ENCODE data around the gene UGP2.

UGP2 gene

DNA sequence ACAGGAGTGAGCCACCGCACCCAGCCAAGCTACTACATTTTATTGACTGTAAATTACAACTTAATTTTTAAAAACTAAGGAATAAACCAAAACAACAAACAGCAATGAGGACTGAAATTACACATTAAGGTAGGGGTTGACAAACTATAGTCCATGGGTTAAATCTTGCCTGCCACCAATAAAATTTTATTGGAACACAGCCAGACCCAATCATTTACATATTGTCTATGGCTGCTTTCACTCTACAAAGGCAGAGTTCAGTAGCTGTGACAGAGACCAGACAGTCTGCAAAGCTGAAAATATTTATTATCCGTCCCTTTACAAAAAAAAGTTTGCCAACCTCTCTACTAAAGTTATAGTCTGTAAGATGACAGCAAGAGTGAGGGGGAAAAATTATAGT is 24.3 kb upstream of the UGP2 start:
- TF ChIP-seq CEBPB (IDR thresholded peaks at IDR 0.05), result no peak
- TF ChIP-seq NFIC (IDR thresholded peaks at IDR 0.05), result 0 out of 2 replicates have a peak, but pooled peaks have one; percentile 20

DNA sequence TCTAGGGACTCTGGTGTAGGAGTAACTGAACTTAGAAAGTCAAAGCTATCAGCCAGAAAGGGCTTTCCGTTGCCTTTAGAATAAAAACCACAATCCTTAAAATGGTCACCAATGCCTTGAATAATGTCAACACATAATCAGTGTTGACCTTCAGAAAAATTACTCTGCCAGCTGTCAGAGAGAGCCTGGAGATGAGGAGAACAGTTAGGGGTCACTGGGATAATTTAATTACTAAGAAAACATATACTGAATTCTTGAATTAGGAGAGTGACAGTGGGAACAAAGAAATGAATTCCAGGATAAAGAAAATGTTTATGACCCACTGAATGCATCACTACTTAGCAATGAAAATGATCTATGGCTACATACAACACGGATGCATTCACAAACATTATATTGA is 23.4 kb upstream of the UGP2 start:
- TF ChIP-seq TAF1 (IDR thresholded peaks at IDR 0.05; ENCODE audit: low read depth) (no peak), NFIC (IDR thresholded peaks at IDR 0.05) (no peak), CREB1 (IDR thresholded peaks at IDR 0.05; ENCODE audit: low read depth) (no peak), CEBPB (IDR thresholded peaks at IDR 0.05) (no peak), ZBTB7A (IDR thresholded peaks at IDR 0.05; ENCODE audit: low read depth) (no peak), RAD21 (IDR thresholded peaks at IDR 0.05; ENCODE audit: low read depth) (no peak), EGR1 (IDR thresholded peaks at IDR 0.05) (no peak), FOXM1 (IDR thresholded peaks at IDR 0.05; ENCODE audit: borderline replicate concordance, low read depth) (no peak)
- TF ChIP-seq, protein P1, sequence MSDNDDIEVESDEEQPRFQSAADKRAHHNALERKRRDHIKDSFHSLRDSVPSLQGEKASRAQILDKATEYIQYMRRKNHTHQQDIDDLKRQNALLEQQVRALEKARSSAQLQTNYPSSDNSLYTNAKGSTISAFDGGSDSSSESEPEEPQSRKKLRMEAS (IDR thresholded peaks at IDR 0.05), result no peak
- TF ChIP-seq, protein P2, sequence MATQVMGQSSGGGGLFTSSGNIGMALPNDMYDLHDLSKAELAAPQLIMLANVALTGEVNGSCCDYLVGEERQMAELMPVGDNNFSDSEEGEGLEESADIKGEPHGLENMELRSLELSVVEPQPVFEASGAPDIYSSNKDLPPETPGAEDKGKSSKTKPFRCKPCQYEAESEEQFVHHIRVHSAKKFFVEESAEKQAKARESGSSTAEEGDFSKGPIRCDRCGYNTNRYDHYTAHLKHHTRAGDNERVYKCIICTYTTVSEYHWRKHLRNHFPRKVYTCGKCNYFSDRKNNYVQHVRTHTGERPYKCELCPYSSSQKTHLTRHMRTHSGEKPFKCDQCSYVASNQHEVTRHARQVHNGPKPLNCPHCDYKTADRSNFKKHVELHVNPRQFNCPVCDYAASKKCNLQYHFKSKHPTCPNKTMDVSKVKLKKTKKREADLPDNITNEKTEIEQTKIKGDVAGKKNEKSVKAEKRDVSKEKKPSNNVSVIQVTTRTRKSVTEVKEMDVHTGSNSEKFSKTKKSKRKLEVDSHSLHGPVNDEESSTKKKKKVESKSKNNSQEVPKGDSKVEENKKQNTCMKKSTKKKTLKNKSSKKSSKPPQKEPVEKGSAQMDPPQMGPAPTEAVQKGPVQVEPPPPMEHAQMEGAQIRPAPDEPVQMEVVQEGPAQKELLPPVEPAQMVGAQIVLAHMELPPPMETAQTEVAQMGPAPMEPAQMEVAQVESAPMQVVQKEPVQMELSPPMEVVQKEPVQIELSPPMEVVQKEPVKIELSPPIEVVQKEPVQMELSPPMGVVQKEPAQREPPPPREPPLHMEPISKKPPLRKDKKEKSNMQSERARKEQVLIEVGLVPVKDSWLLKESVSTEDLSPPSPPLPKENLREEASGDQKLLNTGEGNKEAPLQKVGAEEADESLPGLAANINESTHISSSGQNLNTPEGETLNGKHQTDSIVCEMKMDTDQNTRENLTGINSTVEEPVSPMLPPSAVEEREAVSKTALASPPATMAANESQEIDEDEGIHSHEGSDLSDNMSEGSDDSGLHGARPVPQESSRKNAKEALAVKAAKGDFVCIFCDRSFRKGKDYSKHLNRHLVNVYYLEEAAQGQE (IDR thresholded peaks at IDR 0.05; ENCODE audit: low read depth), result no peak
- TF ChIP-seq, protein P3, sequence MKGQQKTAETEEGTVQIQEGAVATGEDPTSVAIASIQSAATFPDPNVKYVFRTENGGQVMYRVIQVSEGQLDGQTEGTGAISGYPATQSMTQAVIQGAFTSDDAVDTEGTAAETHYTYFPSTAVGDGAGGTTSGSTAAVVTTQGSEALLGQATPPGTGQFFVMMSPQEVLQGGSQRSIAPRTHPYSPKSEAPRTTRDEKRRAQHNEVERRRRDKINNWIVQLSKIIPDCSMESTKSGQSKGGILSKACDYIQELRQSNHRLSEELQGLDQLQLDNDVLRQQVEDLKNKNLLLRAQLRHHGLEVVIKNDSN (IDR thresholded peaks at IDR 0.05), result no peak

DNA sequence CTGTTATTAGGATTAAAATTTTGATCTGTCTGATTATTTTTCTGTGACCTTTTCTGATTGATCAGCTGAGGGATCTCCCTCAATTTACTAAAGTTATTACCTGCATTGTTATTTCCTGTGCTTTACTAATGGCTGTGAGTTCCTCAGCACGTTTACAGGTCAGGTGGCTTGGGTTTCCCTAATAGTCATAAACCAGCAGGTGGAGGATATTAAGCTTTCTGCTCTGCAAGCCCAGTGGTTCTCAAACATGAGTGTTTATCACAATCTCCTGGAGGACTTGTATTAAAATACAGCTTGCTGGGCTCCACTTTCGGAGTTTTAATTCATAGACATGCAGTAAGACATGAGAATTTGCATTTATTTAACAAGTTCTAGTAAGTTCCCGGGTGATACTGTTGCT is 22.4 kb upstream of the UGP2 start:
- TF ChIP-seq NFIC (IDR thresholded peaks at IDR 0.05) (no peak), TAF1 (IDR thresholded peaks at IDR 0.05; ENCODE audit: low read depth) (no peak), TEAD4 (IDR thresholded peaks at IDR 0.05) (no peak), EP300 (IDR thresholded peaks at IDR 0.05; ENCODE audit: borderline replicate concordance) (no peak), CEBPB (IDR thresholded peaks at IDR 0.05) (no peak), FOXM1 (IDR thresholded peaks at IDR 0.05; ENCODE audit: borderline replicate concordance, low read depth) (no peak)
- TF ChIP-seq, protein P3 (IDR thresholded peaks at IDR 0.05), result no peak

DNA sequence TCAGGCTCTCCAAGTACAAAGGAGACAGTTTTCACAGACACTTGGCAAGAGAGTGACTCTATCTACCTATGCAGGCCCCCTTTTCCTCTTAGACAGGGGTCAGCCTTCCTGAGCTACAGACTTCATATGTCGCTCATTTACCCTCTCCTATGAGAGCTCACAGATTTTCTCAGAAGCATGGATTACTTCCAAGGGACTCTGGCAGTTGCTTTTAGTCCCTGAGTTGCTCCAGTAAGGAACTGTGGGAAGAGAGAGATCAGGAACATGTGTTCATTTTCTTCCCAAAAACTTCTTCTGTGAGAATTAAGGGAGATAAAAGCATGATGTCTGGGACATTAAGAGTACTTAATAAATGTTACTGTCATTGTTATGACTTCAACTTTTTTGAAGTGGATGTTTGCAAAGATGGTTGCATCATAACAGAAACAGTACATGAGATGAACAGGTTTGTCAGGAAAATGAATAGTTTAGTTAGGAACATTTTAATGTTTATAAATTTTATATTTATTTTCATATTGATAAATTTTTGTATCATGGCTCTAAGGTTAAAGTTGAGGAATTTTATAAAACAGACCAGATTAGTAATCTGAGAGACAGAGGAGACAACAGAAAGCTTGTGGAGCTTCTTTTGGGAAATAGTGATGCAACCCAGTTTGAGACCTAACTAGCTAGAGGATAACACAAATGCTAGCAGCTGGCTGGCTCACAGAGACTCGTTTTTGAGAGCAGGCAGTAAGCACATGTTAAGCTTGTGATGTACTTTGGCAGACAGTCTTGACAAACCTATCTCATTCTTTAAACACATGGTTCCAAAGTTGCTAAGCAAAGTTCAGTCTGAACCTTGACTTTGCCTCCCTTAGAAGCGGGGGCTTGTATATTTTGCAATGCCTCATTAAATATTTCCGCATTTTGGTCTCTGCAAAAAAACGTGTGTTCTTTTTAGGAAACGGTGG is 21.7 kb upstream of the UGP2 start:
- TF ChIP-seq ZBTB7A (IDR thresholded peaks at IDR 0.05; ENCODE audit: low read depth) (no peak), CEBPB (IDR thresholded peaks at IDR 0.05) (no peak), EP300 (IDR thresholded peaks at IDR 0.05; ENCODE audit: borderline replicate concordance) (no peak), FOXM1 (IDR thresholded peaks at IDR 0.05; ENCODE audit: borderline replicate concordance, low read depth) (no peak), TCF12 (IDR thresholded peaks at IDR 0.05; ENCODE audit: low read depth) (no peak), YY1 (IDR thresholded peaks at IDR 0.05; ENCODE audit: low read depth) (no peak), NFIC (IDR thresholded peaks at IDR 0.05) (no peak), EGR1 (IDR thresholded peaks at IDR 0.05) (no peak), TEAD4 (IDR thresholded peaks at IDR 0.05) (no peak), CREB1 (IDR thresholded peaks at IDR 0.05; ENCODE audit: low read depth) (no peak), RAD21 (IDR thresholded peaks at IDR 0.05; ENCODE audit: low read depth) (no peak), TAF1 (IDR thresholded peaks at IDR 0.05; ENCODE audit: low read depth) (no peak)
- TF ChIP-seq, protein P1 (IDR thresholded peaks at IDR 0.05), result no peak
- TF ChIP-seq, protein P2 (IDR thresholded peaks at IDR 0.05; ENCODE audit: low read depth), result no peak
- TF ChIP-seq, protein P3 (IDR thresholded peaks at IDR 0.05), result no peak

DNA sequence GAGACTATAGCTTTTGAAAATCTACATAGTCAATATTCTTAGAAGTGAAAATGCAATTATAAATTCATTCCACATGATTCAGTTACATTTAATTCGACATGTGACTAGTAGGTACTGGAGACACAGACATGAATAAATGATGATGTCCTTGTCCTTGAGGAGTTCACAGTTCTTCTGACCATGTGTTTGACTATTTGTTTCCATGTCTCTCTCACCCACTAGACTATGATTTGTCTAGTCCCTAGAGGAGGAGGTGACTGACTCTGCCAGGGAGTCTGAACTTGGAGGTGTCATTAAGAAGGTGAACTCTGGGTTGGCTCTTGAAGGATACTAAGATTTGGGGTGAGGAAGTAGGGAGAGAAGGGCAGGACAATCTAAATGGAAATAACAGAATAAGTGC is 20.7 kb upstream of the UGP2 start:
- TF ChIP-seq FOXM1 (IDR thresholded peaks at IDR 0.05; ENCODE audit: borderline replicate concordance, low read depth), result no peak
- no peak for TF ChIP-seq TCF12 (IDR thresholded peaks at IDR 0.05; ENCODE audit: low read depth)
- TF ChIP-seq TAF1 (IDR thresholded peaks at IDR 0.05; ENCODE audit: low read depth), result no peak

DNA sequence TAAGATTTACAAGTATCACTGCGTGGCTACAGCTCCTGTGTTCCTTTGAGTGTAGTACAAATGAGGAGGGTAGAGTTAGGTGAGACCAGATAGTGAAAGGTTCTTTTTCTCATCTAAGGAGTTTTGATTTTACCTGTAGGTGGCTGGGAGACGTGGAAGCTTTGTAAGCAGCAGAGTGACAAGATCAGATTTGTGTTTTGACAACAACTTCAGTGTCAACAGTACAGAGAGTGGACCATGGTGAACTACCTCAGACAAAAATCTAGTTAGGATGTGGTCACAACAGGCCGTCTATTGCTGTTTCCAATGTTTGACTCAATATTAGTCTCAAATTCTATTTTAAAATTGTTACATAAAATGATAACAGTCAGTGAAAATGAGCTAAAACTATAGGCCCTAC is 20.3 kb upstream of the UGP2 start:
- no peak for TF ChIP-seq CREB1 (IDR thresholded peaks at IDR 0.05; ENCODE audit: low read depth)
- TF ChIP-seq NFIC (IDR thresholded peaks at IDR 0.05), result no peak
- no peak for TF ChIP-seq TEAD4 (IDR thresholded peaks at IDR 0.05)
- TF ChIP-seq, protein P2 (IDR thresholded peaks at IDR 0.05; ENCODE audit: low read depth), result no peak
- no peak for TF ChIP-seq CEBPB (IDR thresholded peaks at IDR 0.05)
- TF ChIP-seq TCF12 (IDR thresholded peaks at IDR 0.05; ENCODE audit: low read depth), result no peak
- no peak for TF ChIP-seq ZBTB7A (IDR thresholded peaks at IDR 0.05; ENCODE audit: low read depth)
- no peak for TF ChIP-seq YY1 (IDR thresholded peaks at IDR 0.05; ENCODE audit: low read depth)
- no peak for TF ChIP-seq EGR1 (IDR thresholded peaks at IDR 0.05)
- TF ChIP-seq TAF1 (IDR thresholded peaks at IDR 0.05; ENCODE audit: low read depth), result no peak
- no peak for TF ChIP-seq RAD21 (IDR thresholded peaks at IDR 0.05; ENCODE audit: low read depth)
- TF ChIP-seq EP300 (IDR thresholded peaks at IDR 0.05; ENCODE audit: borderline replicate concordance), result no peak
- TF ChIP-seq, protein P3 (IDR thresholded peaks at IDR 0.05), result no peak

All from Ishikawa (cell line).